SK-N-SH treated with all-trans-retinoic acid at 6 μM for 48 hours (cell line): Measurements from ENCODE around the gene LSM3.

Experiments
- GLIS3 ChIP-seq: fragments of 250-450 bp; sonication (Bioruptor Pico); IDR thresholded peaks from 2 replicates; pipeline ENCODE4 v1.5.0; 2020; ENCODE audit warnings: mild to moderate bottlenecking, moderate library complexity
- RARB ChIP-seq: fragments of 250-450 bp; sonication (Bioruptor Pico); IDR thresholded peaks from 2 replicates; pipeline ENCODE4 v1.8.0; 2021; ENCODE audit warnings: mild to moderate bottlenecking, moderate library complexity
- ZFP30 ChIP-seq: fragments of 450-650 bp; formaldehyde crosslinking; IDR thresholded peaks from 2 replicates; pipeline ENCODE4 v1.5.0; 2022; ENCODE audit warnings: mild to moderate bottlenecking, moderate library complexity
- ZNF70 ChIP-seq: fragments of 450-650 bp; formaldehyde crosslinking; IDR thresholded peaks from 2 replicates; pipeline ENCODE4 v1.5.0; 2020; ENCODE audit warnings: mild to moderate bottlenecking, moderate library complexity
- TF ChIP-seq, protein P1 (sequence below): fragments of 250-450 bp; sonication (Bioruptor Pico); IDR thresholded peaks from 2 replicates; pipeline ENCODE4 v1.5.0; 2020; ENCODE audit warnings: mild to moderate bottlenecking, moderate library complexity
- TF ChIP-seq, protein P2 (sequence below): fragments of 250-450 bp; sonication (Bioruptor Pico); IDR thresholded peaks from 2 replicates; pipeline ENCODE4 v1.5.1; 2021; ENCODE audit warnings: mild to moderate bottlenecking, moderate library complexity

DNA sequence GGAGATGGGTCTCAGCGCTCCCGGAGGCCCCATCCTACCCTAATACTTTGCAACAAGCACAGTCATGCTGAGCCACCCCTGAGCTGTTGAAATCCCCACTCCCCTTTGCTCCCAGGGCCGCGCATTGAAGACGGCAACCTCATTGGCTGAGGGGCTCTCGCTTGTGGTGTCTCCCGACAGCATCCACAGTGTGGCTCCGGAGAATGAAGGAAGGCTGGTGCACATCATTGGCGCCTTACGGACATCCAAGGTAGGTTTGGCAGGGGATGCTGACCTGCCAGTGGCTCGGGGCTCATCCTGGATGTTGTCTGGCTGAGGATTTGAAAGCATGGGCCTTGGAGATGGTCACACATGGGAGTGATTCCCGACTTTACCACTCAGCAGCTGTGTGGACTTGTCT, 47.9 kb upstream of the LSM3 start:
- no peak for TF ChIP-seq GLIS3 (CRISPR knock-in tag)
- TF ChIP-seq ZFP30 (CRISPR knock-in tag) = no peak
- TF ChIP-seq ZNF70 (CRISPR knock-in tag) = no peak
- no peak for TF ChIP-seq RARB
- TF ChIP-seq, protein P1, sequence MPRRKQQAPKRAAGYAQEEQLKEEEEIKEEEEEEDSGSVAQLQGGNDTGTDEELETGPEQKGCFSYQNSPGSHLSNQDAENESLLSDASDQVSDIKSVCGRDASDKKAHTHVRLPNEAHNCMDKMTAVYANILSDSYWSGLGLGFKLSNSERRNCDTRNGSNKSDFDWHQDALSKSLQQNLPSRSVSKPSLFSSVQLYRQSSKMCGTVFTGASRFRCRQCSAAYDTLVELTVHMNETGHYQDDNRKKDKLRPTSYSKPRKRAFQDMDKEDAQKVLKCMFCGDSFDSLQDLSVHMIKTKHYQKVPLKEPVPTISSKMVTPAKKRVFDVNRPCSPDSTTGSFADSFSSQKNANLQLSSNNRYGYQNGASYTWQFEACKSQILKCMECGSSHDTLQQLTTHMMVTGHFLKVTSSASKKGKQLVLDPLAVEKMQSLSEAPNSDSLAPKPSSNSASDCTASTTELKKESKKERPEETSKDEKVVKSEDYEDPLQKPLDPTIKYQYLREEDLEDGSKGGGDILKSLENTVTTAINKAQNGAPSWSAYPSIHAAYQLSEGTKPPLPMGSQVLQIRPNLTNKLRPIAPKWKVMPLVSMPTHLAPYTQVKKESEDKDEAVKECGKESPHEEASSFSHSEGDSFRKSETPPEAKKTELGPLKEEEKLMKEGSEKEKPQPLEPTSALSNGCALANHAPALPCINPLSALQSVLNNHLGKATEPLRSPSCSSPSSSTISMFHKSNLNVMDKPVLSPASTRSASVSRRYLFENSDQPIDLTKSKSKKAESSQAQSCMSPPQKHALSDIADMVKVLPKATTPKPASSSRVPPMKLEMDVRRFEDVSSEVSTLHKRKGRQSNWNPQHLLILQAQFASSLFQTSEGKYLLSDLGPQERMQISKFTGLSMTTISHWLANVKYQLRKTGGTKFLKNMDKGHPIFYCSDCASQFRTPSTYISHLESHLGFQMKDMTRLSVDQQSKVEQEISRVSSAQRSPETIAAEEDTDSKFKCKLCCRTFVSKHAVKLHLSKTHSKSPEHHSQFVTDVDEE (CRISPR knock-in tag) = no peak
- TF ChIP-seq, protein P2, sequence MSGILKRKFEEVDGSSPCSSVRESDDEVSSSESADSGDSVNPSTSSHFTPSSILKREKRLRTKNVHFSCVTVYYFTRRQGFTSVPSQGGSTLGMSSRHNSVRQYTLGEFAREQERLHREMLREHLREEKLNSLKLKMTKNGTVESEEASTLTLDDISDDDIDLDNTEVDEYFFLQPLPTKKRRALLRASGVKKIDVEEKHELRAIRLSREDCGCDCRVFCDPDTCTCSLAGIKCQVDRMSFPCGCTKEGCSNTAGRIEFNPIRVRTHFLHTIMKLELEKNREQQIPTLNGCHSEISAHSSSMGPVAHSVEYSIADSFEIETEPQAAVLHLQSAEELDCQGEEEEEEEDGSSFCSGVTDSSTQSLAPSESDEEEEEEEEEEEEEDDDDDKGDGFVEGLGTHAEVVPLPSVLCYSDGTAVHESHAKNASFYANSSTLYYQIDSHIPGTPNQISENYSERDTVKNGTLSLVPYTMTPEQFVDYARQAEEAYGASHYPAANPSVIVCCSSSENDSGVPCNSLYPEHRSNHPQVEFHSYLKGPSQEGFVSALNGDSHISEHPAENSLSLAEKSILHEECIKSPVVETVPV (CRISPR knock-in tag) = no peak
